ENCODE data around the gene ARHGEF39.

DNA sequence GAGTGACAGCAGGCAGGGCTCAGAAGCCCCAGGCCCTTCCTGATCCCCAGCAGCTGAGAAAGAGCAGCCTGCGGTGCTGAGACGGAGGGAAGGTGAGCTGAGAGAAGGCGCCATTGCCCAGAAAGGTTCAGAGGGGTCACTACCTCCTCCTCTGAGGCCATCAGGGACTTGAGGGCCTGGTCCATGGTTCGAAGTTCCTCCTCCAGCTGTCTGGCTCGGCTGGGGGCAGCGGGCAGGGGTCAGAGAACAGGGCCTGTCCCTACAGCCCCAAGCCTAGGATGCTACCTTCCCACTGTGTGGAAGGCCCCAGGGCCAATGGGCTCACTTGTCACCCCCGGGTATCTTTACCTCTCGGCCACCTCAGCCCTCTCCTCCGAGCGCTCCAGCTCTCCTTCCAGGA, 19.9 kb upstream of the ARHGEF39 start:
- TF ChIP-seq, protein P1, sequence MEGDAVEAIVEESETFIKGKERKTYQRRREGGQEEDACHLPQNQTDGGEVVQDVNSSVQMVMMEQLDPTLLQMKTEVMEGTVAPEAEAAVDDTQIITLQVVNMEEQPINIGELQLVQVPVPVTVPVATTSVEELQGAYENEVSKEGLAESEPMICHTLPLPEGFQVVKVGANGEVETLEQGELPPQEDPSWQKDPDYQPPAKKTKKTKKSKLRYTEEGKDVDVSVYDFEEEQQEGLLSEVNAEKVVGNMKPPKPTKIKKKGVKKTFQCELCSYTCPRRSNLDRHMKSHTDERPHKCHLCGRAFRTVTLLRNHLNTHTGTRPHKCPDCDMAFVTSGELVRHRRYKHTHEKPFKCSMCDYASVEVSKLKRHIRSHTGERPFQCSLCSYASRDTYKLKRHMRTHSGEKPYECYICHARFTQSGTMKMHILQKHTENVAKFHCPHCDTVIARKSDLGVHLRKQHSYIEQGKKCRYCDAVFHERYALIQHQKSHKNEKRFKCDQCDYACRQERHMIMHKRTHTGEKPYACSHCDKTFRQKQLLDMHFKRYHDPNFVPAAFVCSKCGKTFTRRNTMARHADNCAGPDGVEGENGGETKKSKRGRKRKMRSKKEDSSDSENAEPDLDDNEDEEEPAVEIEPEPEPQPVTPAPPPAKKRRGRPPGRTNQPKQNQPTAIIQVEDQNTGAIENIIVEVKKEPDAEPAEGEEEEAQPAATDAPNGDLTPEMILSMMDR (IDR thresholded peaks at IDR 0.05), result no peak
- no peak for TF ChIP-seq POLR2A (IDR thresholded peaks at IDR 0.05)

Data from esophagus squamous epithelium (tissue), 4 donors.